ENCODE measurements around the gene DNAJC1.
"Not testable (repeated sequence)": the region's sequence is repeated elsewhere in the genome, so short reads cannot be mapped to it uniquely, and the experiment has no call there.

The DNAJC1 gene, protein sequence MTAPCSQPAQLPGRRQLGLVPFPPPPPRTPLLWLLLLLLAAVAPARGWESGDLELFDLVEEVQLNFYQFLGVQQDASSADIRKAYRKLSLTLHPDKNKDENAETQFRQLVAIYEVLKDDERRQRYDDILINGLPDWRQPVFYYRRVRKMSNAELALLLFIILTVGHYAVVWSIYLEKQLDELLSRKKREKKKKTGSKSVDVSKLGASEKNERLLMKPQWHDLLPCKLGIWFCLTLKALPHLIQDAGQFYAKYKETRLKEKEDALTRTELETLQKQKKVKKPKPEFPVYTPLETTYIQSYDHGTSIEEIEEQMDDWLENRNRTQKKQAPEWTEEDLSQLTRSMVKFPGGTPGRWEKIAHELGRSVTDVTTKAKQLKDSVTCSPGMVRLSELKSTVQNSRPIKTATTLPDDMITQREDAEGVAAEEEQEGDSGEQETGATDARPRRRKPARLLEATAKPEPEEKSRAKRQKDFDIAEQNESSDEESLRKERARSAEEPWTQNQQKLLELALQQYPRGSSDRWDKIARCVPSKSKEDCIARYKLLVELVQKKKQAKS

DNA sequence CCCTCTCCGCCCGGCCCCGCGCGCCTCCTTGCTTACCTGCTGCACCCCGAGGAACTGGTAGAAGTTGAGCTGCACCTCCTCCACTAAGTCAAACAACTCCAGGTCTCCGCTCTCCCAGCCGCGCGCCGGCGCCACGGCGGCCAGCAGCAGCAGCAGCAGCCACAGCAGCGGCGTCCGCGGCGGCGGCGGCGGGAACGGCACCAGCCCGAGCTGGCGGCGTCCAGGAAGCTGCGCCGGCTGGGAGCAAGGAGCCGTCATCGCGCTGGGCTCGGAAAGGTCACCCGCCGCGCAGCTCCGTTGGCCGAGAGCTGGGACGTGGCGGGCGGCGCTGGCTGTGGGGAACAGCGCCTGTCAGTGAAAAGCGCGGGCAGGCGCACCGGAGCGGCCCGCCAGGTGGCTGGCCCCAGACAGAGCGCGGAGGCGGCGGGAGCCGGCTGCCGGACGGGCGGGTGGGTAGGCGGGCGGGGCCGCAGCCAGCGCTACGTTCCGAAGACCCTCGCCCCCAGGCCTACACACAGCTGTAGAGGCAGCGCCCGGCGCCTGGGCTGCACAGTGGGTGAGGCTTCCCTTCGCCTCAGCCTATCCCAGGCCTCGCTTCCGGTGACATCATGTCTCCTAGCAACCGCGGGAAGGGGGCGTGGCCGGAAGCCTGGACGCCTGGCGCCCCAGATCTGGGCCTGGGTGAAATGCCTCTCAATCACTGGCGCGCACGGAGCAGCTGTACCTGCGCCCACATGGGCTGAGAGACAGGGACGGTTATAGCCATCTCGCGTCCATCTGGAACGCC is at the start of gene DNAJC1:
TSS of gene DNAJC1 (minus strand) at position 554 of the 787 bp plus-strand sequence. CDS start at position 258, 296 bp downstream.
- peak; percentile 91 to 98 for DNase-seq

DNA sequence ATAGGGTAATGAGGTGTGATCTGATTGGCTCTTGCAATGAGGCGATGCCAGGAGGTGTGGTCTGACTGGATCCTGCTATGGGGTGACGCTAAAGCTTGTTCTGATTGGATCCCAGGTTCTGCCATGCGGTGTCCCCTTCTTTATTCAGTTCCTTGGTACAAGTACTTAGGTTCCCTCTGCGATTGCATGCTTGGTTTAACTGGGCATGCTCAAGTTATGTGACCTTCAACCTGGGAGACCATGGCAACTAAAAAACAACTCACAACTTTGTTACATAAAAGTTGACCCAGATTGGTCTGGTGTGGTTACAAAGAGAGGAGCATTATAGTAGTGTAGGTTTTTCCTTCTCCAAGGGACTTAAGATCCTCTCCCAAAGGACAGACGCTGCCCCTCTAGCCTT is 49.5 kb upstream of the DNAJC1 start:
- DNase-seq: no peak

DNA sequence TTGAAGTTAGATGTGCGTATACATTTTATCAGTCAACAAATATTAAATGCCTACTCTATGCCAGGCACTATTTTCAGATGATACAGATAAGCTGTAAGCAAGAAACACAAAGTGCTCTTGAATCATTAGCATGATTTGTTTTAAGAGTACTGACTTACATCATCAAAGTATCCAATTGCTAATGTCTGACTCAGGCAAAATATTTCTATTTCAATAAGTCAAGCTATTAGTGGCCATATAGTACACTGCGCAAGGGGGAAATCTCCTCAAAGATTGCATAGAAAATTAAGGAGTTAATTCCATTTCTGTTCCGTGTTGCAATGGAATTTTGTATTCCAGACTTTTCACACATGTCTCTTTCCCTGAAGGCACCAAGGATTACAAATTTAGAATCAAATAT is 46.1 kb upstream of the DNAJC1 start:
- DNase-seq: no peak

DNA sequence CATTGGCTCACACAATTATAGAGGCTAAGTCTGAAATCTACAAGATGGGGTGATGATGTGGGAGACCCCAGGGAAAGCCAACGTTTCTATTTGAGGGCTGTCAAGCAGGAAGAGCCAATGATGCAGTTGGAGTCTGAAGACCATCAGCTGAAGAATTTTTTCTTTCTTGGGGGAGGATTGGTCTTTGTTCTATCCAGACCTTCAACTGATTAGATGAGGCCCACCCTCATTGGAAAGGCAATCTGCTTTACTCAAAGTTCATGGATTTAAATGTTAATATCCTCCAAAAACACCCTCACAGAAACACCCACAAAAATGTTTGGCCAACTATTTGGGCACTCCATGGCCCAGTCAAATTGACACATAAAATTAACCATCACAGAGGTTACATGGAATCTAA is 44.3 kb upstream of the DNAJC1 start:
- DNase-seq: no peak

DNA sequence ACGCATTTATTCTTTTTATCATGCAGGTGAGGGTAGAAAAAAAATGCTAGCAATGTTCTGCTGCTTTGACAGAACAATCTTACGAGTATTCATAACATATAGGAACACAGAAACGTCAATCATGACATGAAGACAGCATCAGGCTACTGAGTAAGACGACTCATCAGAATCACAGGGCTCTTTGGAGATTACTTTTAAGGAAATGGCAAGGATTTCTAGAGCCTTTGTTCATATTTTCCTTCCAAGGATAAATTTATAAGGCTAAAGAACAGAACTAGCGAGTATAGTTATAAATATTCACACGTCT is 39.8 kb upstream of the DNAJC1 start:
- DNase-seq: no peak

DNA sequence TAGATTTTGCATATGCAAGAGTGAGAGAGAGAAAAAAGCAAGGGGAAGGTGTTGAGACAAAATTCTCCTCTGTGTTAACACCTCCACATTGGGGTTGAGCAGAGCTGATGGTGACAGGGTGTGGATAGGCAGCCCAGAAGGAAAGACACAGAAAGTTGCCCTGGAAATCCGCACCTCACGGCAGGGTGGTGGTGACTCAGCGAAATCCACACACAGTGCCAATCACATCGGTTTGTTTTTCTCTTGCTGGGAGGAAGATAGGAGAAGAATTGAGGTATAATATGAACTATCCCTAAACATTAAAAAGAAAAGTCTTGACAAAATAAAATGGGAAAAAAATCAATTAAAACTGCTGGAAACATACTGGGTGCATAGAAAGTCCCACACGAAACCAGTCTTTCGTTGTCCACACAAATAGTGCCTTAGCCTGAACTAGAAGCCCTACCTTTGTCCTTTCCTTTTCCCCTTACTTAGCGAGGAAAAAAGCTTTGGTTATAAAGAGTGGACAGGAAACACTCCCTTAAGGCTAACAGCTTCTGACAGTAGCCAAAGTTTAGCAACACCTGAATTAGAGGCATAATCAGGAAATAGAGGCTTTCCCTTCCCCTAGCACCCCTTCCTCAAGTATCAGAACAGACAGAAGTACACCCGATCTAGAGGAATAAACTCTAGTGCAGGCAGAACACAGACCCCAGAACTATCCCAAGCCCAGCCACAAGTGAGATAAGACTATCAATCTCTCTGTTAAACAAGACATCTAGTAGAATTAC is 39.2 kb upstream of the DNAJC1 start:
- no peak for DNase-seq

DNA sequence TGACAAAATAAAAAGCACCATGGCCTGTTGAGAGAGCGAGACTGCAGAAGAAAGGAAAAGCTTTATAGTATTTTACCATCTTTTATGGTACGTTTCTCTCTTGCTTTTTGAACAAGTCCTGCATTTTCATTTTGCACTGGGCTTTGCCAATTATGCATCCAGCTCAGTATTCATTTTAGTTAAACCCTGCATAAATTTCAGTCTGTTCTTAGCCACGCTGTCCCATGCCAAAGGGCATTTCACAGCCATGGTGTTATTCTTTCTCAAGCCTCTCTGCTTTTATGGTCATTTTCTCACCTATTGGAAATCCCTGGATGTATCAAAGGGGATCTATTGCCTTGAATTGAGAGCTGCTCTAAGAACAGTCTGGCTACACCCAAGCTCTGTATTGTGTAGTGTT is 30.8 kb upstream of the DNAJC1 start:
- DNase-seq: no peak

DNA sequence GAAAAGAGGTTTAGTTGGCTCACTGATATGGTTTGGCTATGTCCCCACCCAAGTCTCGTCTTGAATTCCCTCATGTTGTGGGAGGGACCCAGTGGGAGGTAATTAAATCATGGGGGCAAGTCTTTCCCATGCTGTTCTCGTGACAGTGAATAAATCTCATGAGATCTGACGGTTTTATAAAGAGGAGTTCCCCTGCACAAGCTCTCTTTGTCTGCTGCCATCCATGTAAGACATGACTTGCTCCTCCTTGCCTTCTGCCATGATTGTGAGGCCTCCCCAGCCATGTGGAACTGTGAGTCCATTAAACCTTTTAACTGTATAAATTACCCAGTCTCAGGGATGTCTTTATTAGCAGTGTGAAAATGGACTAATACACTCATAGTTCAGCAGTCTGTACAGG is 28.7 kb upstream of the DNAJC1 start:
- not testable (repeated sequence) for DNase-seq

DNA sequence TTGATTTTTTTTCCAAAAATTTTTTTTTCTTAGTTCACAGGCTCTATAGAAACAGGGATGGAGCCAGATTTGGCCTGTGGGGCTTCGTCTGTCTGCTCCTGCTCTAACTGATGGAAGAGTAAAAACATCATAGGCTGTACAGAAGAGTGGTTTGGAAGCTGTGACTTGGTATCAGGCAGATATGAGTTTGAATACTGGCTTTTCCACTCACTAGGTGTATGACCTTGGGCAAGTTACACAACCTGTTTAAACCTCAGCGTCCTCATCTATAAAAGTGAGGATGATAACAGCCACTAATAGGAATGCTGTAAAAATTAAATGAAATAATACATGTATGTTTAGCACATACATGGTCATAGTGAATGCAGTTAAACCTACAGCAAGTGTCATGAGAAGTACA is 26.9 kb upstream of the DNAJC1 start:
- no peak for DNase-seq

DNA sequence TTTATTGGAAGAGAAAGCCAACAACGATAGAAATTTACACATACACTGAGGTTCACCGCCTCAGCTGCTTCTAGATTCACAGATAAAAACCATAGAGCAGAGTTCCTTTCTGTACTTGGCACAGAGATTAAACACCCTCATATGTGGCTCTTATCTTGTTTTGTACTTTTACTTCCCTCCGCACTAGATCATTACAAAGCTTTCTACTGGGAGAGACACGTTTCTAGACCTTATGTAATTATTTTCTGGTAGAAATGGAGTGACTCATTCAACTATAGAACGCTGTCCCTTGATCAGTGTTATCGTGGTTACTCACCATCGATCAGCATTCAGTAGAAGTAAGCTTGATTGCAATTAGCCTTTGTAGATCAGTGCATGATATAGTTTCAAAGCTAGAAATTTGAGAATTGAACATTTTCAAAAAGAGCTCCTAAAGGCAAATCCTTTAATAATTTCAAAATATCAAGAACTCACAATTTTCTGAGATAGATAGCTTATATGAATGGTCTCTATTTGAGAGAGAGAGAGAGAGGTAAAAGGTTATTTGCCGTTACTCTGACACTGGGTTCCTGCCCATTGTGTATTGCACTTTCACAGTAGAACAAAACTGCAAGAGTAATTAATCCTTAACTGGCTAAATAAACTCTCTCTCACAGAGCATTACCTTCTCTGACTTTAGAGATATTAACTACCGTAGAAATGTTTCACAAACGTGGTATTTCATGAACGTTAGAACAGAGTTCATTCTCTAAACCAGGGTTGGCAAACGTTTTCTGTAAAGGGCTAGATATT is 26.1 kb upstream of the DNAJC1 start:
- no peak for DNase-seq

DNA sequence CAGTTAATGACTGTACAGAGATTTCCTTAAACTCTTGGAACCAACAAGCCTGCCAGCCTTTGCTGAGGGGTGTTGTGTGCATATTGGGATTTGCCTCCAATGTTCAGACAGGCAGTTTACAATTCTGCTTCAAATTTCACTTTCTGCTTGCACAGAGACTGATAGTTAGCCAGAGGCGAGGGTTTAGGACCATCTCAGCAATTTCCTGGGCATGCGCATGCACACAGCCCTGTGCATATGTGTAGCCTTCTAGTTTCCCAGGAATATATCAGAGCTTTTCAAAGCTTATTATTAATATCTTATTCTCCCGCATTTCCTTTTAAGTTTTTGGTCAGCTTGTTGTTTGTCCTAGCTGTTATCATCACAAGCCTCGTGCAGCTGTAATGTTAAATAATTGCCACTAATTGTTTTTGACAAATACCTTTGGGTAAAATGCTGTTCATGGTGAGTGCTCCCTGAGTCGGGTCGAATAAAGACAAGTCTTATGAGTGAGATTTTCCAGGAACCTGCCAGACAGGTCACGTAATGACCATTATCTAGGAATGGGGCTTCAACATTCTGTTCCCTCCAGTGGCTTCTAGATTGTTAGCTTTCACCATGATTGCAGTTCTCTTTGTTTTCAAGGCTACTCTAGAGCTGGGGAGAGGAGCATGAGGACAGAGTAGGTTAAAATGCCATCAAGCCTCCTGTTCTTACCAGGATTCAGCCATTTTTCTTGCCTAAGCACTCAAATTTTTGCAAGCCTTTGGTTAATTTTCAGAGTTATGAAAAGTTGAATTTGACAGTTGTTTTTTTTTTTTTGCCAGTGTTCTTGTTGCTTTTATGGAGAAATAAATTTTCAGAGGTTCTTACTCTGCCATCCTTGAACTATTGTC is 24.1 kb upstream of the DNAJC1 start:
- DNase-seq: no peak

DNA sequence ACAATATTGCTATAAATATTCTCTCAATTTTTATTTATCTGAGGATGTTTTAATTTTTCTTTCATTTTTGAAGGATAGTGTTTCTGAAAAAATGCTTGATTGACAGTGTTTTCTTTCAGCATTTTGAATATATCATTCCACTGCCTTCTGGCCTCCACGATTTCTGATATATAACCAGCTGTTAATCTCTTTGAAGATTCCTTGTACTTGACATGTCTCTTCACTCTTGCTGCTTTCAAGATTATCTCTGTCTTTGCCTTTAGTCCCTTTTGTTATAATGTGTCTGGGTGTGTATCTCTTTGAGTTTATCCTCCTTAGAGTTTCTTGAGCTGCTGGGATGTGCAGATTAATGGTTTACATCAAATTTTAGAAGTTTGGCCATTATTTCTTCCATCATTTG is 22.8 kb upstream of the DNAJC1 start:
- DNase-seq: no peak

DNA sequence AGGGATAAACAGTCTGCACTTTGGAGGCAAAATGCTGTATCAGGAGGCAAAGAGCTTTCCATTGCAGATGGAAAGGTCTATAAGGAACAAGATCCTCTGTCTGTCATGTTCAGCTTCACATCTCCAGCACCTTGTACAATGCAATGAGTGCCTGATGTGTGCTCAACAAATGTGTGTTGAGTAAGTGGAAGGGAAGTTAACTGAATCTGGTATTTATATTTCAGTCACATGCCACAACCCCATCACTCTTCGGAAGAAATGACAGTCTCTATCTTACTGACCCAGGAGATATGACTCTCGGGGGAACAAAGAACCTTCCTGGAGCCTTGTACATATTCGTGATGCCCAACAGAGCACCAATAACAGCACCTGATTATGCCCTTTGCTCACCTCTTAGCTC is 20.0 kb upstream of the DNAJC1 start:
- no peak for DNase-seq

DNA sequence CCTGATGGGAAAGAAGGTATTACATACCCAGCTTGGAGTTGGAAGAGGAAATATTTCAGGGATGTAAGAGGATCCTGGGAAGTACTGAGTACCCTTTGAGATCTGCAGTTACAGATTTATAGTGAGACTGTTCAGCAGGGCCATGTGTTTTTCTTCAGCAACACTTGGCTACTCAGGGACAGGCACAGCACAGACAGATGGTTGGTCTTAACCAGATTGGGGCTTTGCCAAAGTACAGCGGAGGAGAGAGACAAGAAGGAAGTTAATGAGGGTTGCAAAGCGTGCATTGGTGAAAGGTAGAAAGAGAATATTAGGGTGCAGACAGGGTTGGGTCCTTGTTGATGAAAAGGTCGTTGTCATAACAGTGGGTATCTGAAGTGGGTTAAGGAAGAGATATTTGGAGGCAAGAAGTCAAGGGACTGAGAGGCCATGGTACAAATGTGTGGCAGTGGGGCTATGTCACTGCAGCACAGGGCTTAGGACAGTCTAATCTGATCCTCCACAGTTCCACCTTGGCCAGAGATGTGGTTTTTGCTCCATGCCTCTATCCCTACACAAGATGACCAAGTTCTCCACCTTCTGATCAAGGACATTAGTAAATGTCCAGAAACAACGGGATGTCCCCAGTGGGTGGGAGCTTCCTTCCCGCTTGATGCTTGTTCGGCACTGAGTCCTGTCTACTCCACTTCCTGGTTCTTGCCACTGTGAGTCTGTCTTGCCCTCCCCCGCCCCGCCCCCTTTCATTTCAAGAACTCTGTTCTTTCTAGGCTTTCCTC is 18.9 kb upstream of the DNAJC1 start:
- peak; percentile 53 to 72 for DNase-seq

DNA sequence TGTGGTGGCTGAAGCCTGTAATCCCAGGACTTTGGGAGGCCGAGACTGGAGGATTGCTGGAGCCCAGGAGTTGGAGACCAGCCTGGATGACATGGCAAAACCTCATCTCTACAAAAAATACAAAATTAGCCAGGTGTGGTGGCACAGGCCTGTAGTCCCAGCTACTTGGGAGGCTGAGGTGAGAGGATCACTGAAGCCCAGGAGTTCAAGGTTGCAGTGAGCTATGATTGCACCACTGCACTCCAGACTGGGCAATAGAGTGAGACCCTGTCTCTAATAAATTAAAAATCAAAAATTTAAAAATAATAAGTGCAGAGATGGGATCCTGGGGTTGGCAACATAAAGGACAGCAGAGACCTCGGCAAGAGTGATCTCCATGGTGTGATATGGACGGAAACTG is 17.6 kb upstream of the DNAJC1 start:
- DNase-seq: not testable (repeated sequence)

DNA sequence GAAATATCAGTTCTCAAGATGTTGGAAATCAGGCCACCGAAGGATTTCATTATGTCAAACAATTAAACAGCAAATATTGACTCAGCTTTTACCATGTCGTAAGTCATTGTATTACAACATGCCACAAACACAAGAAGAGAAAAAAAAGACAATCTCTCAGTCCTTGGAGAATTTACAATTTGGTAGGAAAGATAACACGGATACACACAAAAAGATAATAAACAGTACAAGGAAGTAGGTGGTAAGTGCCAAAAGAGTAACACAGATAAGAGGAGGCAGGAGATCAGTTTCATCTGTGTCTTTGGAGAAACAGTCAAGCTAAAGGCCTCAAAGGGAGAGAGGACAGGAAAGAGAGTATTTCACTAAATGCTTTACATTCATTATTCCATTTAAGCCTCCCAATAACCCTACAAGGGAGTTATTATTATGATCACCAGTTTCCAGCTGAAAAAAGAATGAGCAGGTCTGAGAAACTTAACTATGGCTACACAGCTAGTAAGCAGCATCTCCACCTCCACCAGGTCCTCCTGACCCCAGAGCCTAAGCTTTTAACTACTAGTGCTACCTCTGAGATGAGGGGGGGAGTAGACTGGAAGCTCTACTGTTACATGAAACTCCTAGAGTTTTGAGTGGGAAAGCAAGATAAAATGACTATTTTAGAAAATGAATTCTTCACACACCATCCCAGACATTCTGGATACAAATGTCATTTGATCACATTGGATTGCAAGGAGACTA is 13.9 kb upstream of the DNAJC1 start:
- no peak for DNase-seq

DNA sequence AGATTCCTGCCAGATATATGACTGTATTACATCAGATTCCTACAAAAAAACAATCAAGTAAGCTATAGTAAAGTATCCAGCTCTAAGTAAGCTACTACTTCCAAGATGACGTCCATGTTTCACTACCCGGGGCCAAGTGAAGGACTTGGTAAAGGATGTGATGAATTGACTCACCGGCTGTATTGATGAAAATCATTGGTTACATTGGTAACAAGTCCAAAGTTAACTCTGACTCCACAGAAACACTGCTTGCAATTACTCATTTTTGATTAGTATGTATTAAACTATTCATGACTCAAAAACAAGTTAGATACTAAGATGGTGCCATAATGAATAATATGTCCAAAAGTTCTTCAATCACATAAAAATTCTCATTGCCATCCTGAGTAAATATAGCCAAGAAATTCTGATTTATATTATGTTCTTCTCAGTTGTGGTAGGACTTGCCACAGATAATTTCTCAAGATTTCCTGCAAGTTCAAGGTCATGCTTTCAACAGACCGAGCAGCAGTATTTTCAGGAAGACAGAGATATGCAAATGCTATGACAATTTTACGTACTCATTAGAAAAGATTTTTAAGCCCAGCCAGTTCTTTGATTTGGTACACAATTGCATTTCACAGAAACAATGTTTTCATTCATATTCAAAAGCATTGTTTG is 12.6 kb upstream of the DNAJC1 start:
- DNase-seq: peak; percentile 15 to 26

DNA sequence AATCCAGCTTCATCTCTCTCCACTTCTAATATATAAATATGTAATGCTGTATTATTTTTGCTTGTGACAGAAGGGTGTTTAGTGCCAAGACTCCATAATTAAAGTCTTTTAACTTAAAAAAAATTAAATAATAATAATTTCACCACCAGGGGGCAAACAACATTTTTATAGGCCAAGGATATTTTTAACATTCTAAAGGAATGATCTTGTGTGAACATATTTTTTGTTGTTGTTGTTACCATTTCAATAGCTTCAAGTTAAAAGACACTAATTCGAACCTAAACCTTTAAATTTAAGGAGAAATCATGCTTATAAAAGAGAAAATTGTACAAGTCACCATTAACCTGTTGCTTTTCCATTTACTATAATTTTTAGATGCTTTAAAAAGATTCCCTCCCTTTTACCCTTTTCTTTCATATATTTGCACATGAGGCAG is 7.5 kb upstream of the DNAJC1 start:
- DNase-seq: peak; percentile 16 to 84

DNA sequence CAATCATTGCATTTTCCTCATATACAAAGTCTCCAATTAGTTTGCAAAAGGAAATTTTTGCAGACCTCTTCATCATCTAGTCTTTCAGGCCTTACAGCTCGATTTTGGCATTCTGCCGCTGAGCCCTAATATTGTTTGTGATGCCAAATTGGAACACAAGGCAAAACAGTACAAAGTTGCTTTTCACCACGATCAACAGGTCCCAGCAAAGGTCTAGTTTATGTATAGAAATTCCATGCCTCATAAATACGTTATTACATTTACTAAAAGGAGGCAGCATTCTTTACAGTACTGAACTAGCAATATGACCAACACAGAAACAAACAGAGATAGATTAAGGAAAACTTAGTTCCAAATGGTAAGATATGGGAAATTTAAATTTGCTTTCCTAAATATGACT is 7.0 kb upstream of the DNAJC1 start:
- no peak for DNase-seq
